IgD-negative memory B cell (primary cell): ENCODE results near the gene GABBR1. TPM values are rescaled to one million over a fixed set of nuclear protein-coding genes. Genes with fewer than 3 reads are reported as not detected.

Experiments used
- H3K27ac Mint-ChIP-seq, 3 donors: one replicate each; pipeline ENCODE4 v1.8.0; 2020 to 2022; ENCODE audit warnings: mild to moderate bottlenecking in 3 of 3, mixed read lengths in 3 of 3, moderate library complexity in 1 of 3
- H3K27me3 Mint-ChIP-seq: one replicate; pipeline ENCODE4 v1.8.0; 2021; ENCODE audit warnings: mixed read lengths
- H3K36me3 Mint-ChIP-seq: one replicate; pipeline ENCODE4 v1.8.0; 2020; ENCODE audit warnings: mild to moderate bottlenecking, mixed read lengths
- H3K4me1 Mint-ChIP-seq, 3 donors: one replicate each; pipeline ENCODE4 v1.8.0; 2020 to 2022; ENCODE audit warnings: mixed read lengths in 3 of 3, mild to moderate bottlenecking in 1 of 3
- H3K4me3 Mint-ChIP-seq, 4 donors: one replicate each; pipeline ENCODE4 v1.8.0; 2020 to 2022; ENCODE audit warnings: mild to moderate bottlenecking in 4 of 4, mixed read lengths in 4 of 4, moderate library complexity in 3 of 4
- H3K9me3 Mint-ChIP-seq, 3 donors: one replicate each; pipeline ENCODE4 v1.8.0; 2020 to 2021; ENCODE audit warnings: mixed read lengths in 3 of 3, mild to moderate bottlenecking in 1 of 3
- polyA plus RNA-seq: library from polyadenylated mRNA; unstranded; fragments of 300-500 nt; fragmentation: Illumina TruSeq; gene quantifications from one replicate; pipeline ENCODE4 v1.2.3, GENCODE V29; 2021

Gene GABBR1
- polyA plus RNA-seq, 1 donor from 2014 or later: 6.8 TPM

DNA sequence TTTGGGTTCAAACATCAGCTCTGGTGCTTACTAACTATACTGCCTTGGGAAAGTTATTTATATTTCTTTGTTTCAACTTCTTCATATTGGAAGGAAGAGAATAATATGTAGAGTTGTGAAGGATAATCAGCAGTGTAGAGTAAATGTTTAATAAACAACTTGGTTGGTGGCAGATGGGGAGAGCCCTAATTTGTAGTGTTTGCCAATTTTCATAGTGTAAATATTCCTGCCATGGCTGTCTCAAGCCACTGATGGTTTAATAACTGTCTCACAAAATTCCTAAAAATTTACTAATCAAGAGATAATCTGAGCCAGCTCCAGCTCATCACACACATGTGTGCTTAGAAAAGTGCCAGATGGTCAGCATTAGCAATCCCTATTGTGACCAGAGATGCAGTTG, 48.2 kb downstream of the GABBR1 start, which contains the start of gene OR2H2:
Gene OR2H2, plus strand, starts transcription at position 301 of the 400 bp plus-strand sequence. CDS start 2,824 bp downstream, outside the sequence.
- H3K27me3 Mint-ChIP-seq: peaks cover 21% of the 10 kb centered on the region
- H3K4me3 Mint-ChIP-seq: no peak within 1 kb of the TSS

DNA sequence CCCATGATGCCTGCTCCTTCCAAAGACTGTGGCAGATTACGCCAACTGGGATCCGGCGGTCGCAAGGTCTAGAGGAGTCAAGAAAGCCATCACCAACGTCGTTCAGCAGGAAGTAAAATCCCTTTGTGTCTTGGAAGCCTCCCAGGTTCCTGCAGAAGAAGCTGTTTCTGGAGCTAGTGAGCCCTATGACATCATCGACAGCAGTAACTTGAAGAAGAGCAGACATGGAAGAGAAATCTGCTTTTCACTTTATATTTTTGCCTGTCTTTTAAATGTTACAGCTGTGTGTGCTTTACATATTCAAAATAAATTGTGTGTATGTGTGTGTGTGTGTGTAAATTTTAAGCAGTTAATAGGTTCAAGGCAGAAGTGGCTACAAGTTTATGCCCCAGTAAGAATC, 55.4 kb downstream of the GABBR1 start:
- Mint-ChIP-seq H3K36me3 (no peaks in the 10 kb centered on the region), H3K4me3 (no peak overlapping the region), H3K4me1 (no peaks in the 10 kb centered on the region), H3K9me3 (no peaks in the 10 kb centered on the region), H3K27me3 (peaks cover 28% of the 10 kb centered on the region), H3K27ac (no peak overlapping the region)

More for the DNA sequence above, 48.2 kb downstream of the GABBR1 start, which contains the start of gene OR2H2:
- no peaks in the 10 kb centered on the region for H3K9me3 Mint-ChIP-seq
- H3K27ac Mint-ChIP-seq: no peak within 1 kb of the TSS
- H3K36me3 Mint-ChIP-seq: no peaks in the 10 kb centered on the region
- H3K4me1 Mint-ChIP-seq: peaks cover 0 to 3% (median 0%) of the 10 kb centered on the region in 3 donors

DNA sequence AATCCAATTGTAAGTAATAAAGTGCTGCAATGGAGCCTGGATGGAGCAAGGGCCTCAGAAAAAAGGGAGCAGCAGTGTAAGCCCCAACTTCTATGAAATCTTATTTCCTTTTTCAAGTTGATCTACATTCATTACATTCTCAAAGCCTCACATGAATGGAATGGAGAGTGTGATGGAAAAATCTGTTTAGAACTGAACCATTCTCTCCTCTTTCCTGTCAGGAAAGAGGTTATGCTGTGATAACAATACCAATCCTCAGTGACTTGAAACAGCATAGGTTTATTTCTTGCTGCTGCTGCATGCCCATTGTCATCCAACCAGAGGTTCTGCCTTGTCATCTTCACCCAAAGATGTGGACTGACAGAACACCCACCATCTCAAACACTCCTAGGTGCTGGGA, 56.9 kb downstream of the GABBR1 start:
- Mint-ChIP-seq H3K27me3 (peaks cover 25% of the 10 kb centered on the region), H3K27ac (no peak overlapping the region), H3K36me3 (no peaks in the 10 kb centered on the region), H3K4me1 (no peaks in the 10 kb centered on the region), H3K4me3 (no peak overlapping the region), H3K9me3 (no peaks in the 10 kb centered on the region)

DNA sequence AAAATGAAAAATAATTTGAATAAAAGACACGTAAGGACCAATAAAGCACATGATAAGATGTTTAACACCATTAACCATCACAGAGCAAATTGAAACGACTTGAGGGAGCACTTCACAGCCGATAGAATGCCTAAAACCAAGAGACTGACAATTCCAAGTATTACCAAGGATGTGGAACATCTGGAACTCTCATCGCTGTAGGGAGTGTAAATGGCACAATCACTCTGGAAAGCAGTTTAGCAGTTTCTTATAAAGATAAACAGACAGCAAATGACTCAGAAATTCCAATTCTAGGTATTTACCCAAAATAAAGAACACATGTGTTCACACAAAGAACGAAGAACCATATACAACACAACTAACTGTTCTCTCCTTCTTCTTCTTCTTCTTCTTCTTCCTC, 65.0 kb downstream of the GABBR1 start:
- Mint-ChIP-seq H3K36me3 (no peaks in the 10 kb centered on the region), H3K9me3 (no peaks in the 10 kb centered on the region), H3K27me3 (peaks cover 13% of the 10 kb centered on the region), H3K4me1 (peaks cover 5 to 8% (median 6%) of the 10 kb centered on the region in 3 donors), H3K27ac (peak overlapping the region in 1 of 3 donors; percentile 63), H3K4me3 (no peak overlapping the region)

DNA sequence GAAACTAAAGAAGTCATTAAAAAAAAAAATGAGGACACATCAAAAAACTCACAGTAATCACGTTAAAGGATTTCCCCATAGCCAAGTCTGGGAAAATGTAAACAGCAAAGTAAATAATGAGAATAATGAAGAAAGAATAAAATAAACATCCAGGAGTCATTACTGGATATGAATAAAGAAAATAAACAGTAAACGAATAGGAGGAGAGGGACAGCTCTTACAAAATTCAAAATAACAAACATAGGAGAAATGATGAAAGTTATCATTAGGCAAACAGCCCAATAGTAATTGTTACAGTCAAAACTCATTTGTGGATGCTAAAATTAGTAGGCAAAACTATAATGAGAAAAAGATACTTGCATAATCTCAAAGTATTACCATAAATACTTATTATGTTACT, 65.4 kb downstream of the GABBR1 start:
- H3K36me3 Mint-ChIP-seq: no peaks in the 10 kb centered on the region
- H3K27ac Mint-ChIP-seq: no peak overlapping the region
- H3K4me3 Mint-ChIP-seq: no peak overlapping the region
- peaks cover 13% of the 10 kb centered on the region for H3K27me3 Mint-ChIP-seq
- H3K4me1 Mint-ChIP-seq: peaks cover 5 to 9% (median 6%) of the 10 kb centered on the region in 3 donors
- H3K9me3 Mint-ChIP-seq: no peaks in the 10 kb centered on the region

DNA sequence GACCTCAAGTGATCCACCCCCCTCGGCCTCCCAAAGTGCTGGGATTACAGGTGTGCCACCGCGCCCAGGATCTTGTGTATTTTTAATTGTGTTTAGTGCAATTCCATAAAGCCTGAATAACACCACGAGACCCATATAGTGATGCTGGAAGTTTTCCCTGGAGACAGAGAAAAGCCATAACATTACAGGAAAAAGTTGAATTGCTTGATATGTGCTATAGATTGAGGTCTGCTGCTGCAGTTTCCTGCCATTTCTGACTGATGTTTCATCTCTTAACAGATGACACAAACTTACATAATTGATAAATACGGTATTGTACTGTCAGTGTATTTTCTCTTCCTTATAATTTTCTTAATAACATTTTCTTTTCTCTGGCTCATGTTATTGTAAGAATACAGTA, 66.1 kb downstream of the GABBR1 start:
- Mint-ChIP-seq H3K36me3 (no peaks in the 10 kb centered on the region), H3K4me3 (no peak overlapping the region), H3K9me3 (no peaks in the 10 kb centered on the region), H3K4me1 (peaks cover 5 to 9% (median 6%) of the 10 kb centered on the region in 3 donors), H3K27me3 (peaks cover 13% of the 10 kb centered on the region), H3K27ac (no peak overlapping the region)

DNA sequence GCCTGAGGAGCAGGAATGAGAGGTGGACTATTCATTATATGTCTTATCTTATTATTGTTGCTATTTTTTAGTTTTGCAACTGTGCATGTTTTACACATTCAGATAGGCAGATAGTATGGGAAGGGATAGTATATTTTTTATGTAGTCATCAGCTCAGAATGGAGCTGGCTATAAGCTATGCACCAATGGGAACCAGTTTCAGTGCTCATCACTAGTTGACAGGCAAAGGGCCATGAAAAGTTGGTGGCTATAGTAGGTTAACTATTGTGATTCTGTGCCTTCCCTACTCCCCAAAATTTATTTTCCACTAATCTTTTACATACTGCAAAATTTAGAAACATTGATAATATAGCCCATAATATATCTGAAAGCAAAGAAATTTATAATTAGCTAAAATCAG, 68.1 kb downstream of the GABBR1 start:
- Mint-ChIP-seq H3K27me3 (peaks cover 10% of the 10 kb centered on the region), H3K27ac (no peak overlapping the region), H3K4me1 (peaks cover 6 to 9% (median 7%) of the 10 kb centered on the region in 3 donors)

DNA sequence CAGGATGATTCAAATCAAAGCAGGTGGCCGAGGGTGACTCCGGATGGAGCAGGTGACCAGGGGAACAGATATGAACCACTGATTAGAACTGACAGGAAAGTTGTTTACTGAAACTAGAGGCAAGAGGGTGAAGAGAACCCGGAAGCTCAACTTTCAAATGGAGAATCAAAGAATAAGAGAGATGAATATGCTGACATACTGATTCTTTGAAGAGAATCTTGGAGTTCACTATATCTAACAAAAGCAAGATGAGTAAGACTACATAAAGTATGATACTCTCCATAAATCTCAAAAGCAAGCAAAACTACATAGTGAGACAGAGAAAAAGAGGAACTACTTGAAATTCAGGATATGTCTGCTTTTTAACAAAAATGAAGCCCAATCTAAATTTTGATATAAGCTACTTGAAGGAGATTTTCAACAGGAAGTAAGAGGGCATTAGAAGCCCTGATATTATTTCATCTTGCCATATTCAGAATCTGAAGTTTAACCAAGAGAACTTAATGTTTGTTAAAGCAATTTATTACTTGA, 69.5 kb downstream of the GABBR1 start:
- H3K27me3 Mint-ChIP-seq: peaks cover 11% of the 10 kb centered on the region
- H3K27ac Mint-ChIP-seq: no peak overlapping the region
- no peak overlapping the region for H3K4me3 Mint-ChIP-seq
- peaks cover 2% of the 10 kb centered on the region for H3K36me3 Mint-ChIP-seq
- H3K9me3 Mint-ChIP-seq: no peaks in the 10 kb centered on the region
- peaks cover 6 to 9% (median 7%) of the 10 kb centered on the region in 3 donors for H3K4me1 Mint-ChIP-seq

More for the DNA sequence above, 68.1 kb downstream of the GABBR1 start:
- Mint-ChIP-seq H3K36me3 (peaks cover 2% of the 10 kb centered on the region), H3K4me3 (no peak overlapping the region), H3K9me3 (no peaks in the 10 kb centered on the region)

DNA sequence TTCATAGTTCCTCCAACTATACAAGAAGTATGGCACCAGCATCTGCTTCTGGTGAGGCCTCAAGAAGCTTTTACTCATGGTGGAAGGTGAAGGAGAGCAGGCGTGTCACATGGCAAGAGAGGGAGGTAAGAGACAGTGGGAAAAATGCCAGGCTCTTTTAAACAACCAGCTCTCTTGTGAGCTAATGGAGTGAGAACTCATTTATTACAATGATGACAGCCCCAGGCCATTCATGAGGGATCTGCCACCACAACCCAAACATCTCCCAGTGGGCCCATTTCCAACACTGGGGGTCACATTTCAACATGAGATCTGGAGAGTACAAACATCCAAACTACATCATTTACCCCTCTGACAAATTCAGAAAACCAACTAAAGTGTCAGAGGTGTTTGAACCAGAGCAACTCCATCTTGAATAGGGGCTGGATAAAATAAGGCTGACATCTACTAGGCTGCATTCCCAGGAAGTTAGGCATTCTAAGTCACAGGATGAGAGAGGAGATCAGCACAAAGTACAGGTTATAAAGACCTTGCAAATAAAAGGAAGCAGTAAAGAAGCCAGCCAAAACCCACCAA, 71.3 kb downstream of the GABBR1 start:
- Mint-ChIP-seq H3K9me3 (no peaks in the 10 kb centered on the region), H3K4me3 (no peak overlapping the region), H3K27ac (no peak overlapping the region), H3K36me3 (peaks cover 2% of the 10 kb centered on the region), H3K4me1 (peaks cover 6 to 9% (median 7%) of the 10 kb centered on the region in 3 donors), H3K27me3 (peaks cover 12% of the 10 kb centered on the region)

DNA sequence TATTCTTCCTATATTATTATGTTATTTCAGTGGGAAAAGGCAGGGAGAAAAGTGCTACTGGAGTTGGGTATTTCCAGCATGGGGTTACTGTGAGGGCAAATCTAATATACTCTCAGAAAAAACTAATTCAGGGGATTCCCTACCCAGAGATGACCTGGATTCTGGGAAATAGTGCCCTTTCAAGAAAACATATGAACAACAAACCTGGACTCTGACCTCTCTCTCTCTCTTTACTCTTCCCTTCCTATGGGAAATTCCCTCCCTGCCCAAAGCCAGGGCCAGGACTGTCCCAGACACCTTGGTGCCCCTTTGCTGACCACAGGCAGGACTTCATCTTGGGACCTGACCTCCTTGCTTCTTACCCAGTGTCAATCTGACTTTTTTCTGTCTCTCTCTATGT, 71.9 kb downstream of the GABBR1 start:
- H3K27ac Mint-ChIP-seq: no peak overlapping the region
- peaks cover 2% of the 10 kb centered on the region for H3K36me3 Mint-ChIP-seq
- H3K4me3 Mint-ChIP-seq: no peak overlapping the region
- peaks cover 12% of the 10 kb centered on the region for H3K27me3 Mint-ChIP-seq
- H3K4me1 Mint-ChIP-seq: peaks cover 6 to 9% (median 7%) of the 10 kb centered on the region in 3 donors
- no peaks in the 10 kb centered on the region for H3K9me3 Mint-ChIP-seq

DNA sequence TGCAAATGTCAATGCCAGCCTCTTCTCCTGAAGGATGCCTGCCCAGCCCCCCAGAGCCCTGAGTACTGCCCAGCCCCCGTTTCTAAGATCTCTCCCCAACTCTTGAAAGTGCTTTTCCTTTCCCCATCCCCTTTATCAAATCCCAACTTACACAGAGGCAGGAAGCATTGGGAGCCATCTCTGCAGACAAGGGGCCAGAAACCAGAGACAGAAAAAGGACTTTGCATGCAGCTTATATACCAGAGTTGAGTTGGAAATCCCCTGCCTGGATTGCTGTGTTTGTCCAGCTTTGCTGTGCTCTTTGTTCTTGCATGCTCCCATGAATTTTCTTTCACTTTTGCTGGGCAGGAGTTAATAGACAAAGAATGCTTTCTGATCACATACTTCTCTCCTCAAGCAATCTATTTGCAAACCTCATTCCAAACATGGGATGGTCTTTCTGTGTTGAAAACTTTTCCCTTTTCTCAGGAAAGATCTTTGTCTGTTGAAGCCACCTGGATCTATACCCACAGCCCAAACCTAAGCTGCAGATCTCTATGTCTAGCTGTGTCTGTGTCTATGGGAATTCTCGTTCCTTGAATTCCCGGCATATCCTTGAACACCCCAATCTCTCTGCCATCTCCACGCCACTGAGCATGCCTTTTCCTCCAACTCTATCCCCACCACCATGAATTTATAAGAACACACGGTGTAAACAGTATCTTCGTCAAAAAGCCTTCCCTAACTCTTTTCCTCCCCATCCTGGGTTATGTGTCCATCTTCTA, 73.3 kb downstream of the GABBR1 start, which contains the start of gene UBD:
Gene UBD, minus strand, starts transcription at position 209 of the 764 bp plus-strand sequence. Its CDS starts 31 bp downstream, at position 178.
- H3K4me3 Mint-ChIP-seq: no peak within 1 kb of the TSS
- peaks cover 0 to under 1% (median 0%) of the 10 kb centered on the region in 3 donors for H3K9me3 Mint-ChIP-seq
- H3K27ac Mint-ChIP-seq: no peak within 1 kb of the TSS
- H3K27me3 Mint-ChIP-seq: peaks cover 22% of the 10 kb centered on the region
- peaks cover 2% of the 10 kb centered on the region for H3K36me3 Mint-ChIP-seq
- peaks cover 6 to 9% (median 7%) of the 10 kb centered on the region in 3 donors for H3K4me1 Mint-ChIP-seq

DNA sequence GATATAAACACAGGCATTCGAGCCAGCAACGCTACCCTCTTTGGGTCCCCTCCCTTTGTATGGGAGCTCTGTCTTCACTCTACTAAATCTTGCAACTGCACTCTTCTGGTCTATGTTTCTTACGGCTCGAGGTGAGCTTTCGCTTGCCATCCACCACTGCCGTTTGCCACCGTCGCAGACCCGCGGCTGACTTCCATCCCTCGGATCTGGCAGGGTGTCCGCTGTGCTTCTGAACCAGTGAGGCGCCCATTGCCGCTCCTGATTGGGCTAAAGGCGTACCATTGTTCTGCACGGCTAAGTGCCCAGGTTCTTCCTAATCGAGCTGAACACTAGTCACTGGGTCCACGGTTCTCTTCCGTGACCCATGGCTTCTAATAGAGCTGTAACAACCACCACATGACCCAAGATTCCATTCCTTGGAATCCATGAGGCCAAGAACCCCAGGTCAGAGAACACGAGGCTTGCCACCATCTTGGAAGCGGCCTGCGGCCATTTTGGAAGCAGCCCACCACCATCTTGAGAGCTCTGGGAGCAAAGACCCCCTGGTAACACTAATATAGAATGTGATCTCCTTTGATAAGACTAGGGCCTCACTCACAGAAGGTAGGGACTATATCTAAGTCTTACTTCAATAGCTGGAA, 74.4 kb downstream of the GABBR1 start:
- Mint-ChIP-seq H3K9me3 (peaks cover 0 to 2% (median 0%) of the 10 kb centered on the region in 3 donors), H3K4me1 (peaks cover 6 to 10% (median 7%) of the 10 kb centered on the region in 3 donors), H3K27me3 (peaks cover 34% of the 10 kb centered on the region), H3K36me3 (peaks cover 2% of the 10 kb centered on the region), H3K4me3 (no peak overlapping the region), H3K27ac (no peak overlapping the region)

DNA sequence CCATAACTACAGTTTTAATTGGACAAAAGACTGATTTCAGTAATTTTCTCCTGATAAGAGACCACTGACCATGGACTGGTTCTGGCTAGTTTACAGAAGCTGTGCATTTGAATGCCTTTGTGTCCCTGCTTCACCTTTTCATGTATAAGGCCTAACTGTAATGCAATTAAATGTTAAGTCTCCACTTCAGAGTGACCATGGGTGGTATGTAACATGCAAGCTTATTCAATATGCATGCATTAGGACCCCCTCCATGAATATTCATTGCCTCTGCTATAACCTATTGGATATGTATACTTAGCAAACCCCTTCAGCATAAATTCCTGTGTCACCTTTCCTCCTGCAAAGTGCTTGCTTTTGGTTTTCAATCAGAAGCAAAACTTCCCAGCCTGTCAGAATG, 75.7 kb downstream of the GABBR1 start:
- Mint-ChIP-seq H3K27me3 (peaks cover 42% of the 10 kb centered on the region), H3K4me1 (peaks cover 3 to 12% (median 5%) of the 10 kb centered on the region in 3 donors), H3K27ac (no peak overlapping the region), H3K36me3 (peaks cover 2% of the 10 kb centered on the region), H3K9me3 (peaks cover 0 to 2% (median 0%) of the 10 kb centered on the region in 3 donors), H3K4me3 (no peak overlapping the region)

DNA sequence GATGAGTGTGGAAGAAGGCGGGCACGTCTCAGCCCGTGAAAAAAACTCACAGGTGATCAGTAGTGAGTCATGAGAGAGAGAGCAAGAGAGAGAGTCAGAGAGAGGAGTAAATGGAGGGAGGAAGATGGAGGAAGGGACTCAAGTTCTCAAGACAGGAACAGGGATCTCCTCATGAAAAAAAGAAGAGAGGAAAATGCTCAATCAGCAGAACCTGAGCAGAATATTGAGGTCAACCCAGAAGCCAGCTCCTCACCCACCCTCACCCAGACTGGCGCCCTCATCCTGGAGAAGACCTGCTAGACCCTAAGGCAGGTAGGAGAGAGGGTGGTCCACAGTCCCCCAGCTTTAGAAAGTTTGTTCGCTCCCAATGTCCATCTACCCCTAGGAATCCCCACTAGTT, 78.2 kb downstream of the GABBR1 start:
- no peak overlapping the region for H3K27ac Mint-ChIP-seq
- H3K4me1 Mint-ChIP-seq: peaks cover 1 to 12% (median 5%) of the 10 kb centered on the region in 3 donors
- no peaks in the 10 kb centered on the region for H3K36me3 Mint-ChIP-seq
- H3K4me3 Mint-ChIP-seq: no peak overlapping the region
- peaks cover 43% of the 10 kb centered on the region for H3K27me3 Mint-ChIP-seq
- H3K9me3 Mint-ChIP-seq: peaks cover 0 to 2% (median 0%) of the 10 kb centered on the region in 3 donors
